HG02571 (cell line): Measurements from ENCODE around the gene WDR6.
A peak's percentile ranks its signal among the peaks of the same experiment; 100 is the strongest.
"Not testable (repeated sequence)": the region's sequence is repeated elsewhere in the genome, so short reads cannot be mapped to it uniquely, and the experiment has no call there.

Experiments
- ATAC-seq: cut with Tn5 transposase; IDR thresholded peaks from one replicate; pipeline ENCODE4 v1.9.1; 2021; ENCODE audit warnings: mild to moderate bottlenecking, moderate library complexity; ENCODE audit not compliant: unreplicated experiment

WDR6 gene

GRCh38 chr3:48991851-48992545, 15.2 kb upstream of the WDR6 start:
- no peak for ATAC-seq

DNA sequence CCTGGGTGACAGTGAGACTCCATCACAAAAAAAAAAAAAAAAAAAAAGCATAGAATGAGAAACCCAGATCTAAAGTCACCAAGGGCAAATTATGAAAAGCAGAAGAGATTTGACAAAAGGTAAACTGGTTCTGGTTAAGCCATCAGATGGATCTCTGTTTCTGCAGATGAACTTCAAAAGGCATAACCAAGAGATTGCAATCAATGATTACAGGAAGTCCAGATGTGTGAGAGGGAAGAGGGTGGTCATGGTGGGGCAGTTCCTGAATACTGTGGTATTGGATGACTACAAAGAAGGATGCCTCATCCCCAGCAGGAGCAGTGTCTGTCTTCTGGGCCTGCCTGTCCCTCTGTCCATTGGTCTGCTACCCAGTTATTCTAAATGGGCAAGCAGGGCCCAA, 13.4 kb upstream of the WDR6 start:
- ATAC-seq: no peak

DNA sequence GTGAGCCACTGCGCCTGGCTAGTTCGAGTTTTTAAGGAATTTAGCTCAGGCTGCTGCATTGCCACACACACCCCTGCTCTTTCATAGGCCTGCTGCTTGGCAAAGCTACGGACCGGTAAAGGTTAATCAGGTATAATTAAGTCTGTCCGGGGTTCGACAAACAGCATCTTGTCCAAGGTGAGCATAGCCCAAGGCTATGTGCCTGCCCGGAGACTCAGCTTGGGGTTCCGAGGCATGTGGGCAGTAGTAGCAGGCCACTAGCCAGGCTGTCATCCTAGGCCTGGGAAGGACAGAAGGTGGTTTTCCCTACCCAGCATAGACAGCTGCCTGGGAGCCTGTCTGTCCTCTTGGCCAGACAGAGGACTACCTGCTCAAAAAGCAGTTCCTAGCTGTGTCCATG, 10.6 kb upstream of the WDR6 start:
- no peak for ATAC-seq

DNA sequence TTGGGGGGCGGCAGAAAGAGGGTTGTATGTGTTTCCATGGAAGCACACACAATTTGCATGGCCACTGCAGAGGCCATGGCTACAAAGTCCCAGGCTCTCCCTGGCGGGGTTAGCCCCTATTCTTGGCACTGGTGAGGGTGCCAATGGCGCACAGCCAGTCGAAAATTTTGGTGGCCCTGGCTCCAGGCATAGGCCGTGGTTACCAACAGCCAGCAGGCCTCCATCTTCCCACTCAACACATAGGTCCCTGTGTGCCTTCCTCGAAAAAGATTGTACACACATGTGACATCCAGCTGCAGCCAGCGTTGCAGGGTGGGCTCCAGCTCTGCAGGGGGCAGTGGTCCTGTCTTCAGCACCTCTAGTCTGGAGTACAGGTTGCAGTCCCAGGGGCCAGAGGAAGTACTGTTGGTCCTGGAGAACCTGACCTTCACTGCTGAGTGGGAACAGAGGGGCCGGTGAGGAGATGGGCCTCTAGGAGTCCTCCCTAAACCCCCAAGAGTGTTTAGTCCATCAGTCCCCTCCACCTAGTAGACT, 10.0 kb upstream of the WDR6 start:
- ATAC-seq: no peak

DNA sequence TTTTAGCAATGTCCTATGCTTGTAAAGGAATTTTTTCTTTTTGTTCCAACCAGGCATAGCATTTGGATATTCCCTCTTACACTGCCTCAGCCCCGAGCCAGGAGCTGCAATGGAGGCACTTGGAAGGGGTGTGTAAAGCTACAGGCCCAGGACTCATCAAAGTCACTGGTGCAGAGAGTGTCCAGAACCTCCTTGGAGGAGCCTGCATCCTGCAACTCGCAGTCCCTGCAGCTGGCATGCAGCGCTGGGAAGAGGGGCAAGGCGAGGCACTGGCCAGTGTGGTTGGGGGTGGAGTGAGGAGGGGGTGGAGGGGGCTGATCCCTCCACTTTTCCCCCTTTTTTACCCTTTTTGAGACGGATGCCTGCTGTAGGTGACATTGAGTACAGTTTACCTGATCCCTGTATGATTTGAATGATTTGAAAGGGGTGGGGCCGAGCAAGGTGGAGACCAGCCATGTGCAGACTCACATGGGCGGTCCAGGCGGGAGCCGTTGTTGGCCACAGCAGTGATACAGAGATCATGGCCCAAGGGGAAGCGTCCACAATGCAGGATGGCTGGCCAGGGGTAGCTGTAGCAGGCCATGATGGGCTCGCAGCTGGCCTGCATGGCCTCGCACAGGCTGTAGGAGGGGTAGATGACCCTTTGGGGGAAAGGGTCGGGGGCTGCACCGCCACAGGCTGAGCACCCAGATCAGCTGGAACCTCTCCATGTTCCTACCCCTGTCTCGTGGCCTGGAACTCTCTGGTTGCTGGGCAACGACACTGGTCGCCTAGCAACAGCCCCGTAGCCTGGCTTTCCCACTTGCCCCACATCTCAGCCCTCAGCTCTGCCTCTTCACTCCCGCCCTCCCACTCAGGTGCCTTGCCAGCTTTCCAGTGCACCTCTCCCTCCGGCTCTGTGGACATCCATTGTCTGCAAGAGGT, 9.2 kb upstream of the WDR6 start:
- ATAC-seq: no peak

DNA sequence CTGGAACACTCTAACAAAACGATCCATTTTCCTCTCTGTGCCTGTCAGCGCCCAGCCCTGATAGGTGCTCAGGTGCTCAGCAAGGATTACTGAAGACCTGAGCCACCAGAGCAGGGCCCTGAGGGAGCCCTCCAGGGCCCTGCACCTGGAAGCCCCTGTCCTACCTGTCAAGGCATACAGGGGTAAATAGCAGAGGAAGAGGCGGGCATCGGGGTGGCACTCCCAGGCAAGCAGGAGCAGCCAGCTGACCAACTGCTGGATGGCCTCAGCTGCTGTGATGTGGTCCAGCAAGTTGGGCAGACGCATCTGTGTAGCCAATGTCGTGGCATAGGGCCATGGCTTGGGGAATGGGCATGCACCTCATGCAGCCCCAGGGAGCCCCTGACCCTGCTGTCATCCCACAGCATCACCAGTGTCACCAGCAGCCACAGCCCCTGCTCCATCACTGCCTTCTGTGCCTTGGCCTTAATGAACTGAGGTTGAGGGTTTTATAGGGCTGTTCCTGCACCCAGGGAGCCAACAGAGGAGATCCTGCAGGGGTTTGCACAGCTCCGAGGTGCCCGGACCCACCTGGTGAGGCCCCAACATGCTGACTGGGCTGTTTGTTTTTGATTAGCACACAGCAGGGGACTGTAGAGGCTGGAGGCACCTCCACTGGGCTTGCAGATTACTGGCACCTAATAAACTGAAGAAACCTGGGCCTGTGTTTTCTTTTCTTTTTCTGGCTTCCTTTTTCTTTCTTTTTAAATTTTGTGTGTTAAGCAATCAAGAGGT, 7.9 kb upstream of the WDR6 start:
- no peak for ATAC-seq

- no peak for ATAC-seq
Observed at GRCh38 chr3:49001155-49001554, 6.0 kb upstream of the WDR6 start.

- ATAC-seq: no peak
Observed at GRCh38 chr3:49004352-49005302, 2.6 kb upstream of the WDR6 start.

- no peak for ATAC-seq
Observed at GRCh38 chr3:49005303-49005680, 1.9 kb upstream of the WDR6 start.

DNA sequence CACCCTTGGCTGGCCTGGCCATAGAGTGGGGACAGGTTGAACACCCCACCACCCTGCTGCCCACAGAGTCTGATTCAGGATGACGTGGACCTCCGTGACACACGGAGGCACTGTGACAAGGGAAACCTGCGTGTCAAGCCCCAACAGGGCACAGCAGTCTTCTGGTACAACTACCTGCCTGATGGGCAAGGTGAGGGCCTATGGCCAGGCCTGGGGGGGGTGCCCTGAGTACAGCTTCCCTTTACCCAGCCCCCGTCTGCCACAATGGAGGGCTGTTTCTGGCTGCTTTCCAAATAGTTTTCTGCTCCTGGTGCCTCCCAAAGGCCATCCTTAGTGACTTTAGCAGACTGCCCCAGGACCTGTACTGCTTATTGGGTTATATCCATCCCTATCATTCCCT, 1.2 kb upstream of the WDR6 start:
- no peak for ATAC-seq

GRCh38 chr3:49006408-49007067, 653 bp upstream of the WDR6 start:
- ATAC-seq: peak; percentile 6

DNA sequence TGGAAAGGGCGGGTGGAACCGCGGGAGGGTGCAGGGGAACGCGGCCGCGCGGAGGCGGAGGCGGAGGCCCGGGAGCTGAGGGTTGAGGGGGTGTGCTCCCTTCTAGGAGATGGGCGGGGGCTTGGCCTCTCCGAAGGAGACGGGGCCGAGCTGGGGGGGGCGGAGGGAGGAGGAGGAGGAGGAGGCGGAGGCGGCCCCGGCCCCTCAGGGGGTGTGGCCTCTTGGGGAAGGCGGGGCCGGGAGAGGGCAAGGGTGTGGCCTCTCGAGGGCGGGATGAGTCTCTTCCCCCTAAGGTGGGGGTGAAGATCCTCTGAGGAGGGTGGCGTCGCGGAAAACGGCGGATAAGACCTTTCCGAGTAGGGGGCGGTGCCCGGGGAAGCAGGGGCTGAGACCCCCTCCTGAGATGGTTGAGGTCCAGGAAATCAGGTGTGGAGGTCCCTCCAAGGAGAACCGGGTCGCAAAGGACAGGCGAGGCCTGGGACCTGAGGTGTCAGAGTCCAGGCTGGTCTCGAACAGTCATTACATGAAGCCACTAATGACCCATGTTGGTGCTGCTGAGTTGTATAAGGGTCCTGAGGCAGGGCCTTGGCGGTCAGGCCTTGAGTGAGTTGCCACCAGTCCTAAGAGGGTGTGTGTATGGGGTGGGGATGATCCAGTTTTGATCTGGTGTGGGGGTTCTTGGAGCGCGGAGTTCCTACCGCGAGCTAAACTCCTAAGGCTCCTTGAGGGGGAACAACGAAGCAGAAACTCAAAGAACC, 759 bp downstream of the WDR6 start:
- peak; percentile 36 for ATAC-seq

- not testable (repeated sequence) for ATAC-seq
Observed at GRCh38 chr3:49008627-49009026, 1.4 kb downstream of the WDR6 start.

GRCh38 chr3:49009396-49009795, 2.2 kb downstream of the WDR6 start:
- ATAC-seq: no peak

- ATAC-seq: no peak
Observed at GRCh38 chr3:49012441-49013017, 5.3 kb downstream of the WDR6 start.

DNA sequence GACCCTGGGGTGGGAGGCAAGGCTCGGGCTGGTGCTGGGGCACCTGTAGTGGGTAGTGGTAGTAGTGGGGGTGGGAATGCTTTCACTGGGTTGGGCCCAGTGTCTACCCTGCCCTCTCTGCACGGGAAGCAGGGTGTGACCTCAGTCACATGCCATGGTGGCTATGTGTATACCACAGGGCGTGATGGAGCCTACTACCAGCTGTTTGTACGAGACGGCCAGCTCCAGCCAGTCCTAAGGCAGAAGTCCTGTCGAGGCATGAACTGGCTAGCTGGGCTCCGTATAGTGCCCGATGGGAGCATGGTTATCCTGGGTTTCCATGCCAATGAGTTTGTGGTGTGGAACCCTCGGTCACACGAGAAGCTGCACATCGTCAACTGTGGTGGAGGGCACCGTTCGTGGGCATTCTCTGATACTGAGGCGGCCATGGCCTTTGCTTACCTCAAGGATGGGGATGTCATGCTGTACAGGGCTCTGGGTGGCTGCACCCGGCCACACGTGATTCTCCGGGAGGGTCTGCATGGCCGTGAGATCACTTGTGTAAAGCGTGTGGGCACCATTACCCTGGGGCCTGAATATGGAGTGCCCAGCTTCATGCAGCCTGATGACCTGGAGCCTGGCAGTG, 6.0 kb downstream of the WDR6 start:
- ATAC-seq: no peak

DNA sequence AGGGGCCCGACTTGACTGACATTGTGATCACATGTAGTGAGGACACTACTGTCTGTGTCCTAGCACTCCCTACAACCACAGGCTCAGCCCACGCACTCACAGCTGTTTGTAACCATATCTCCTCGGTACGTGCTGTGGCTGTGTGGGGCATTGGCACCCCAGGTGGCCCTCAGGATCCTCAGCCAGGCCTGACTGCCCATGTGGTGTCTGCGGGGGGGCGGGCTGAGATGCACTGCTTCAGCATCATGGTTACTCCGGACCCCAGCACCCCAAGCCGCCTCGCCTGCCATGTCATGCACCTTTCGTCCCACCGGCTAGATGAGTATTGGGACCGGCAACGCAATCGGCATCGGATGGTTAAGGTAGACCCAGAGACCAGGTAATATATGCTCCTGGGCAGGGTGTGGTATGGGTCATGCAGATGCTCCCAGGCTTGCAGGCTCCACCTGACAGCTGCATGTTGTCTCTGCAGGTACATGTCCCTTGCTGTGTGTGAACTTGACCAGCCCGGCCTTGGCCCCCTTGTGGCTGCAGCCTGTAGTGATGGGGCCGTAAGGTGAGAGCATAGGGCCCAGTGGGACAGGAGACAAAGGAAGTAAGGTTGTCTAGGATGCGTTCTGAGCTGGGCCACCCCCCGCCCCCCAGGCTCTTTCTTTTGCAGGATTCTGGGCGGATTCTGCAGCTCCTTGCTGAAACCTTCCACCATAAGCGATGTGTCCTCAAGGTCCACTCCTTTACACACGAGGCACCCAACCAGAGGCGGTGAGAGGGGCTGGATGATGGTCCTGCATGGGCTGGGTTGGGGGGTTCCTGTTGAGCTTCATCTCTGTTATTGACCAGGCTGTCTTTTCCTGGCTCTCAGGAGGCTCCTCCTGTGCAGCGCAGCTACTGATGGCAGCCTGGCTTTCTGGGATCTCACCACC, 6.8 kb downstream of the WDR6 start:
- ATAC-seq: no peak
